HPDE6-E6E7 (cell line): ENCODE measurements around the gene PPARA.

ENCODE experiments used
- DNase-seq: peaks from one replicate; pipeline ENCODE4 v3.0.0; 2011; ENCODE audit warnings: missing footprints; ENCODE audit errors: extremely low spot score

PPARA gene

DNA sequence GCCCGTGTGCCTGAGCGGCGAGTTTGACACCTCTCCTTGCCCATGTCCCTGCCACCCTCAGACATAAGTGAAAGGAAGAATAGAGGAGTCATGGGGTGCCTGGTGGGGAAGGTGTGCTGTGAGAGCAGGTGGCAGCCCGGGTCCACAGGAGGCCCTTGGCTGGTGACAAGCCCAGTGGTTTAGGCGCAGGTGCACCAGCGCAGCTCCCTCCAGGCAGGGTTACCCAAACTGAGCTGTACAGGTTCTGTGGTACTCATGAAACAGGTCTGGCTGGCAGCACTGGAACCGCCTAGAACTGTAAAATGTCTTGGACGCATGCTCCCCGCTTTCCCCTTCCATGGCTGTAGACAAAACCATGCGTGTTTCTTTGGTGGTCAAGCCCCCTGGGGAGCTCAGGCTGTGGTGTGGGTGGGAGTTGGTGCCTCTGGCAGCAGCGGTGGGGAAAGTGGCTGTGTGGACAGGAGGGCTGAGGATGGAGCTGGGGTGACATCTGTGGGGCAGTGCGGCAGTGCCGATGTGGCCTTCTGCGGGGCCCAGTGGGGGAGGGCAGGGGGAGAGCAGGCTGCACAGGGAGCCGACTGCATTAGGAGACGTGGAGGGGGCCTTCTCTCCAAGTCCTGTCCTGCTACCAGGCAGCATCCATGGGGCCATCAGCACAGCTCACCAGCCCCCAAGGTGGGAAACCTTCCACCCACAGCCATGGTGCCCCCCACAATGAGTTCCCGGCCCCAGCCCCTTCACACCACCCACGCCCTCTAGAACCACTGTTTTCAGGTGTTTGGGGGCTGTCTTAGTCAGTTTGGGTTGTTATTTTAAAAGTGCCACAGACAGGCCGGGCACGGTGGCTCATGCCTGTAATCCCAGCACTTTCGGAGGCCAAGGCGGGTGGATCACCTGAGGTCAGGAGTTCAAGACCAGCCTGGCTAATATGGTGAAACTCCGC, 140.8 kb downstream of the PPARA start:
- DNase-seq = no peak

DNA sequence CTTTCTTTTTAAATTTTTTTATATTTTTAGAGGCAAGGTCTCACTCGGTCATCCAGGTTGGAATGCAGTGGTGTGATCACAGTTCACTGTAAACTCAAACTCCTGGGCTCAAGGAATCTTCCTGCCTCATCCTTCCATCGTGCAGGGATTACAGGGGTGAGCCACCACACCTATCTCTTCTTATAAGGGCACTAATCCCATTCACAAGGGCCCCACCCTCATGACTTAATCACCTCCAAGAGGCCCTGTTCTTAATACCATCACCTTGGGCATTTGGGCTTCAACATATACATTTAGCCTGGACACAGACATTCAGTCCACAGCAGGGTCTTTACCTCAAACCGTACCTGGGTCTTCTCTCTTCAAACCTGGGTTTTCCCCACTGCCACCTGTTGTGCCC, 141.8 kb downstream of the PPARA start:
- no peak for DNase-seq

GRCh38 chr22:46292732-46293131, 142.4 kb downstream of the PPARA start:
- DNase-seq = no peak
